HepG2 (cell line): Measurements from ENCODE around the gene RPL22L1. TPM values are rescaled to one million over a fixed set of nuclear protein-coding genes. Genes with fewer than 3 reads are reported as not detected.

Experiments
- AHDC1 ChIP-seq: sonication (generic); formaldehyde crosslinking; IDR thresholded peaks from 2 replicates; pipeline ENCODE4 v1.5.1; 2020; ENCODE audit warnings: mild to moderate bottlenecking, missing genetic modification reagents, borderline replicate concordance
- GRHL1 ChIP-seq: sonication (generic); formaldehyde crosslinking; conservative IDR thresholded peaks from 2 replicates; pipeline ENCODE4 v1.8.0; 2022; ENCODE audit warnings: missing genetic modification reagents
- PHF8 ChIP-seq: sonication (generic); formaldehyde crosslinking; IDR thresholded peaks from 2 replicates; pipeline ENCODE4 v1.5.0; 2020; ENCODE audit warnings: missing genetic modification reagents
- ZBTB42 ChIP-seq: sonication (generic); formaldehyde crosslinking; IDR thresholded peaks from 2 replicates; pipeline ENCODE4 v1.5.0; 2020; ENCODE audit warnings: mild to moderate bottlenecking, missing genetic modification reagents
- ZFP37 ChIP-seq: sonication (generic); formaldehyde crosslinking; IDR thresholded peaks from 2 replicates; pipeline ENCODE4 v1.4.0; 2020; ENCODE audit warnings: missing genetic modification reagents, borderline replicate concordance
- ZNF121 ChIP-seq: sonication (generic); formaldehyde crosslinking; IDR thresholded peaks from 2 replicates; pipeline ENCODE4 v1.5.0; 2020; ENCODE audit warnings: mild to moderate bottlenecking, missing genetic modification reagents
- ZNF136 ChIP-seq: sonication (generic); formaldehyde crosslinking; IDR thresholded peaks from 2 replicates; pipeline ENCODE4 v1.8.1; 2022; ENCODE audit warnings: low read depth, mild to moderate bottlenecking, moderate library complexity, missing genetic modification reagents
- ZNF20 ChIP-seq: sonication (generic); formaldehyde crosslinking; IDR thresholded peaks from 2 replicates; pipeline ENCODE4 v1.4.0; 2020; ENCODE audit warnings: mild to moderate bottlenecking, moderate library complexity, missing genetic modification reagents
- polyA plus RNA-seq, 8 experiments: library from polyadenylated mRNA; depleted of rRNA in 3 of 8; stranded (reverse) in 7 of 8; unstranded in 1 of 8; fragments of >200 nt; fragmentation: Illumina TruSeq in 4 of 8; extraction: Trizol in 4 of 8; gene quantifications; 2 replicates each; pipeline versions ENCODE4 v1.2.1 to v1.2.3, GENCODE V29; 2011 to 2016; ENCODE audit warnings: low read depth in 4 of 8, missing spikeins in 1 of 8, mixed read lengths in 1 of 8; ENCODE audit not compliant: insufficient read depth in 1 of 8
- total RNA-seq, 5 experiments: library from RNA; depleted of rRNA; stranded (reverse); fragments of >200 nt; fragmentation: Illumina TruSeq; extraction: Trizol; gene quantifications; 2 replicates each; pipeline ENCODE4 v1.2.3, GENCODE V29; 2016; ENCODE audit warnings: low read depth in 1 of 5
- TF ChIP-seq, protein P1 (sequence below): sonication (generic); formaldehyde crosslinking; IDR thresholded peaks from 2 replicates; pipeline ENCODE4 v1.4.0; 2020; ENCODE audit warnings: mild to moderate bottlenecking, missing genetic modification reagents, borderline replicate concordance
- TF ChIP-seq, protein P2 (sequence below): sonication (generic); formaldehyde crosslinking; conservative IDR thresholded peaks from 2 replicates; pipeline ENCODE4 v1.4.0; 2020; ENCODE audit warnings: missing genetic modification reagents

The RPL22L1 gene
- total and polyA plus RNA-seq, 2 of the 13 experiments (the other 11 are each of a cell fraction or from before 2014, with no cell fraction given) = 42.7 to 152 TPM

- TF ChIP-seq AHDC1 (CRISPR knock-in tag) = no peak
- no peak for TF ChIP-seq GRHL1 (CRISPR knock-in tag)
- 0 out of 2 replicates have a peak, but pooled peaks have one; percentile 31 for TF ChIP-seq ZNF20 (CRISPR knock-in tag)
- no peak for TF ChIP-seq ZBTB42 (CRISPR knock-in tag)
- no peak for TF ChIP-seq ZNF136
- TF ChIP-seq, protein P1, sequence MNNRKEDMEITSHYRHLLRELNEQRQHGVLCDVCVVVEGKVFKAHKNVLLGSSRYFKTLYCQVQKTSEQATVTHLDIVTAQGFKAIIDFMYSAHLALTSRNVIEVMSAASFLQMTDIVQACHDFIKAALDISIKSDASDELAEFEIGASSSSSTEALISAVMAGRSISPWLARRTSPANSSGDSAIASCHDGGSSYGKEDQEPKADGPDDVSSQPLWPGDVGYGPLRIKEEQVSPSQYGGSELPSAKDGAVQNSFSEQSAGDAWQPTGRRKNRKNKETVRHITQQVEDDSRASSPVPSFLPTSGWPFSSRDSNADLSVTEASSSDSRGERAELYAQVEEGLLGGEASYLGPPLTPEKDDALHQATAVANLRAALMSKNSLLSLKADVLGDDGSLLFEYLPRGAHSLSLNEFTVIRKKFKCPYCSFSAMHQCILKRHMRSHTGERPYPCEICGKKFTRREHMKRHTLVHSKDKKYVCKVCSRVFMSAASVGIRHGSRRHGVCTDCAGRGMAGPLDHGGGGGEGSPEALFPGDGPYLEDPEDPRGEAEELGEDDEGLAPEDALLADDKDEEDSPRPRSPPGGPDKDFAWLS (CRISPR knock-in tag) = no peak
- no peak for TF ChIP-seq ZNF121 (CRISPR knock-in tag)
- TF ChIP-seq PHF8 (CRISPR knock-in tag) = peak; percentile 93
- TF ChIP-seq ZFP37 = no peak; the same call in 1 of the 2 replicates
- TF ChIP-seq, protein P2, sequence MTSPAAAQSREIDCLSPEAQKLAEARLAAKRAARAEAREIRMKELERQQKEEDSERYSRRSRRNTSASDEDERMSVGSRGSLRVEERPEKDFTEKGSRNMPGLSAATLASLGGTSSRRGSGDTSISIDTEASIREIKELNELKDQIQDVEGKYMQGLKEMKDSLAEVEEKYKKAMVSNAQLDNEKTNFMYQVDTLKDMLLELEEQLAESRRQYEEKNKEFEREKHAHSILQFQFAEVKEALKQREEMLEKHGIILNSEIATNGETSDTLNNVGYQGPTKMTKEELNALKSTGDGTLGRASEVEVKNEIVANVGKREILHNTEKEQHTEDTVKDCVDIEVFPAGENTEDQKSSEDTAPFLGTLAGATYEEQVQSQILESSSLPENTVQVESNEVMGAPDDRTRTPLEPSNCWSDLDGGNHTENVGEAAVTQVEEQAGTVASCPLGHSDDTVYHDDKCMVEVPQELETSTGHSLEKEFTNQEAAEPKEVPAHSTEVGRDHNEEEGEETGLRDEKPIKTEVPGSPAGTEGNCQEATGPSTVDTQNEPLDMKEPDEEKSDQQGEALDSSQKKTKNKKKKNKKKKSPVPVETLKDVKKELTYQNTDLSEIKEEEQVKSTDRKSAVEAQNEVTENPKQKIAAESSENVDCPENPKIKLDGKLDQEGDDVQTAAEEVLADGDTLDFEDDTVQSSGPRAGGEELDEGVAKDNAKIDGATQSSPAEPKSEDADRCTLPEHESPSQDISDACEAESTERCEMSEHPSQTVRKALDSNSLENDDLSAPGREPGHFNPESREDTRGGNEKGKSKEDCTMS (CRISPR knock-in tag) = no peak
Measured at GRCh38 chr3:170869645-170870593, at the start of gene RPL22L1 (continued).
